H1 (cell line): ENCODE results near the gene MAP7D1. TPM values are rescaled to one million over a fixed set of nuclear protein-coding genes. Genes with fewer than 3 reads are reported as not detected.

Source experiments
- CTCF ChIA-PET: fragments of 300-600 bp; sonication (Branson Sonifier 250); formaldehyde crosslinking; loops from one replicate; lab custom pipeline; 2021; ENCODE audit not compliant: partially characterized antibody; lab: Charles Lee
- POLR2A ChIA-PET: fragments of 300-600 bp; sonication (Branson Sonifier 250); formaldehyde crosslinking; loops from one replicate; lab custom pipeline; 2021; ENCODE audit warnings: inconsistent platforms; ENCODE audit not compliant: partially characterized antibody; lab: Charles Lee
- DNase-seq, 2 experiments: peaks; one replicate each; pipeline versions ENCODE4 v3.0.0 to v3.0.0-alpha.2; 2010 to 2022; ENCODE audit warnings: low spot score in 2 of 2, low read depth in 1 of 2, mixed read lengths in 1 of 2
- FAIRE-seq: peaks from 2 replicates; lab custom pipeline; 2011; peaks lifted over from hg19 to GRCh38; lab: Jason Lieb, UNC
- H2AFZ ChIP-seq: 2 replicates; pipeline ENCODE4 v1.8.1; 2012; ENCODE audit warnings: low read length, inconsistent platforms
- H2AK5ac ChIP-seq: 2 replicates; pipeline ENCODE4 v1.6.1; 2013; ENCODE audit warnings: low read depth, low read length
- H2BK120ac ChIP-seq: replicated peaks from 2 replicates; pipeline ENCODE3; 2013; ENCODE audit warnings: low read depth, low read length, inconsistent platforms
- H2BK12ac ChIP-seq: 2 replicates; pipeline ENCODE4 v1.6.1; 2013; ENCODE audit warnings: low read depth, low read length
- H2BK15ac ChIP-seq: 2 replicates; pipeline ENCODE4 v1.6.1; 2013; ENCODE audit warnings: low read length
- H2BK20ac ChIP-seq: 2 replicates; pipeline ENCODE4 v1.6.1; 2013; ENCODE audit warnings: low read length
- H2BK5ac ChIP-seq: 2 replicates; pipeline ENCODE4 v1.6.1; 2013; ENCODE audit warnings: low read depth, low read length
- H3K14ac ChIP-seq: 2 replicates; pipeline ENCODE4 v1.6.1; 2013; ENCODE audit warnings: inconsistent platforms; ENCODE audit not compliant: insufficient read length
- H3K18ac ChIP-seq: 2 replicates; pipeline ENCODE4 v1.6.1; 2013; ENCODE audit warnings: low read length; ENCODE audit errors: extremely low read depth
- H3K23ac ChIP-seq: 2 replicates; pipeline ENCODE4 v1.6.1; 2013; ENCODE audit warnings: inconsistent platforms; ENCODE audit not compliant: insufficient read length
- H3K23me2 ChIP-seq: 2 replicates; pipeline ENCODE4 v1.6.1; 2013; ENCODE audit warnings: low read depth, low read length
- H3K27ac ChIP-seq: 2 replicates; pipeline ENCODE4 v1.6.1; 2011; ENCODE audit warnings: low read depth, low read length, inconsistent platforms
- H3K27me3 ChIP-seq, 4 experiments: replicated peaks in 1 of 4; 1 replicate in 1 of 4; 2 replicates in 3 of 4; pipeline versions ENCODE4 v1.6.1 to v1.8.1; 2011 to 2013; ENCODE audit warnings: low read length in 3 of 4, mild to moderate bottlenecking in 3 of 4, inconsistent platforms in 2 of 4, mixed read lengths in 2 of 4, moderate library complexity in 1 of 4; ENCODE audit not compliant: control insufficient read depth in 3 of 4, insufficient read depth in 3 of 4; ENCODE audit errors: extremely low read depth in 1 of 4
- H3K36me3 ChIP-seq, 4 experiments: 2 replicates each; pipeline versions ENCODE4 v1.6.1 to v1.8.1; 2011 to 2013; ENCODE audit warnings: mild to moderate bottlenecking in 4 of 4, low read length in 3 of 4, moderate library complexity in 2 of 4, control low read depth in 1 of 4, inconsistent platforms in 1 of 4; ENCODE audit not compliant: insufficient read depth in 4 of 4, control insufficient read depth in 2 of 4
- H3K4ac ChIP-seq: replicated peaks from 2 replicates; pipeline ENCODE3; 2013; ENCODE audit warnings: low read length, low read depth, mixed read lengths, inconsistent platforms; ENCODE audit not compliant: insufficient read length
- H3K4me1 ChIP-seq, 4 experiments: replicated peaks in 1 of 4; 1 replicate in 1 of 4; 2 replicates in 3 of 4; pipeline versions ENCODE4 v1.6.1 to v1.8.1; 2011 to 2013; ENCODE audit warnings: low read length in 3 of 4, inconsistent platforms in 2 of 4, mixed read lengths in 1 of 4; ENCODE audit not compliant: insufficient read depth in 4 of 4, control insufficient read depth in 3 of 4
- H3K4me2 ChIP-seq, 2 experiments: 2 replicates each; pipeline versions ENCODE4 v1.6.1 to v1.8.1; 2011 to 2013; ENCODE audit warnings: low read depth in 2 of 2, low read length in 2 of 2, control low read depth in 1 of 2, inconsistent platforms in 1 of 2, mild to moderate bottlenecking in 1 of 2; ENCODE audit not compliant: insufficient read depth in 1 of 2
- H3K4me3 ChIP-seq, 4 experiments: fragments of 200-600, 300-600 bp in 1 of 4; sonication (generic), shearing (Covaris generic), sonication (Bioruptor Twin) in 1 of 4; 2 replicates each; pipeline versions ENCODE4 v1.5.1 to v1.8.1; 2011 to 2016; ENCODE audit warnings: low read length in 4 of 4, low read depth in 3 of 4, control low read depth in 2 of 4, inconsistent platforms in 2 of 4, mild to moderate bottlenecking in 2 of 4, mixed read lengths in 1 of 4, moderate library complexity in 1 of 4; ENCODE audit not compliant: insufficient read depth in 2 of 4; ENCODE audit errors: extremely low read depth in 1 of 4
- H3K56ac ChIP-seq: replicated peaks from 2 replicates; pipeline ENCODE3; 2013; ENCODE audit warnings: low read depth, mild to moderate bottlenecking, mixed read lengths, low read length, inconsistent platforms; ENCODE audit not compliant: insufficient read length
- H3K79me1 ChIP-seq: 2 replicates; pipeline ENCODE4 v1.6.1; 2013; ENCODE audit warnings: low read depth, low read length, control low read depth
- H3K79me2 ChIP-seq, 2 experiments: 2 replicates each; pipeline versions ENCODE4 v1.6.1 to v1.8.1; 2012 to 2013; ENCODE audit warnings: low read length in 2 of 2, mild to moderate bottlenecking in 2 of 2, inconsistent platforms in 1 of 2; ENCODE audit not compliant: insufficient read depth in 2 of 2, control insufficient read depth in 1 of 2
- H3K9ac ChIP-seq, 4 experiments: replicated peaks in 1 of 4; 1 replicate in 1 of 4; 2 replicates in 3 of 4; pipeline versions ENCODE4 v1.6.1 to v1.8.1; 2011 to 2013; ENCODE audit warnings: low read depth in 3 of 4, low read length in 3 of 4, control low read depth in 2 of 4, mild to moderate bottlenecking in 2 of 4, moderate library complexity in 2 of 4, inconsistent platforms in 1 of 4; ENCODE audit errors: extremely low read depth in 1 of 4
- H3K9me3 ChIP-seq, 2 experiments: 2 replicates each; pipeline versions ENCODE4 v1.6.1 to v1.8.1; 2012 to 2013; ENCODE audit warnings: mild to moderate bottlenecking in 2 of 2, moderate library complexity in 2 of 2, control low read depth in 1 of 2, inconsistent platforms in 1 of 2, low read depth in 1 of 2, low read length in 1 of 2, mixed read lengths in 1 of 2; ENCODE audit not compliant: insufficient read depth in 2 of 2
- H4K20me1 ChIP-seq, 2 experiments: replicated peaks in 1 of 2; 2 replicates each; pipeline versions ENCODE3 to v1.8.1; 2011 to 2013; ENCODE audit warnings: inconsistent platforms in 2 of 2, low read length in 2 of 2, mild to moderate bottlenecking in 1 of 2; ENCODE audit not compliant: insufficient read depth in 2 of 2, control insufficient read depth in 1 of 2
- H4K5ac ChIP-seq: 2 replicates; pipeline ENCODE4 v1.6.1; 2013; ENCODE audit warnings: low read length, low read depth, mixed read lengths, inconsistent platforms; ENCODE audit not compliant: insufficient read length
- H4K8ac ChIP-seq: 2 replicates; pipeline ENCODE4 v1.8.0; 2013; ENCODE audit warnings: mild to moderate bottlenecking, moderate library complexity, low read length, inconsistent platforms; ENCODE audit not compliant: insufficient read depth; ENCODE audit errors: extremely low read depth
- H4K91ac ChIP-seq: replicated peaks from 2 replicates; pipeline ENCODE3; 2013; ENCODE audit warnings: low read length, mixed read lengths, inconsistent platforms; ENCODE audit not compliant: insufficient read length
- EGR1 ChIP-seq: IDR thresholded peaks from 2 replicates; pipeline ENCODE4 v1.6.1; 2011; ENCODE audit warnings: low read depth, low read length, borderline replicate concordance
- SP1 ChIP-seq: IDR thresholded peaks from 2 replicates; pipeline ENCODE4 v1.6.1; 2011; ENCODE audit warnings: low read depth, low read length
- WGBS, 2 experiments: shearing (Covaris generic) in 1 of 2; methylation state at CpG; one replicate each; pipeline versions ENCODE4 v1.1.6 to v1.1.7; 2013 to 2015; ENCODE audit warnings: low lambda C conversion rate in 2 of 2, mixed read lengths in 2 of 2, inconsistent platforms in 1 of 2, low coverage in 1 of 2, missing lambda C conversion rate in 1 of 2; ENCODE audit not compliant: insufficient replicate concordance in 2 of 2, insufficient coverage in 1 of 2, insufficient read length in 1 of 2; ENCODE audit errors: extremely low coverage in 1 of 2, missing lambda C conversion rate in 1 of 2; 5-methylcytosine and 5-hydroxymethylcytosine counted together
- polyA plus RNA-seq, 7 experiments: library from polyadenylated mRNA; depleted of rRNA in 3 of 7; stranded (reverse) in 5 of 7; unstranded in 2 of 7; fragments of >200 nt in 5 of 7; fragments of 200-250 nt in 2 of 7; gene quantifications; 1 replicate in 5 of 7; 2 replicates in 1 of 7; 4 replicates in 1 of 7; pipeline versions ENCODE4 v1.2.1 to v1.2.3, GENCODE V29; 2011 to 2013; ENCODE audit warnings: missing spikeins in 2 of 7, mixed read lengths in 2 of 7
- total RNA-seq: library from RNA; stranded (reverse); fragmentation: NEBNext Ultra II Directional; extraction: Animal tissue kit (Norgen Biotek cat#: 25700); gene quantifications from 2 replicates; pipeline ENCODE4 v1.2.1, GENCODE V29; 2021

Gene MAP7D1
- total and polyA plus RNA-seq, 2 of the 8 experiments (the other 6 are each of a cell fraction or from before 2014, with no cell fraction given), result 18.2 to 52.4 TPM

GRCh38 chr1:36157115-36157903, 1.3 kb downstream of the MAP7D1 start:
- peak overlapping the region; percentile 64 to 96 (median 76) for H3K4me3 ChIP-seq
- peak overlapping the region; percentile 61 for H3K4ac ChIP-seq
- H3K36me3 ChIP-seq, result no peaks in the 10 kb centered on the region
- H2BK120ac ChIP-seq, result no peak overlapping the region
- H3K4me1 ChIP-seq, result peaks cover 0 to 27% (median 16%) of the 10 kb centered on the region in 4 experiments; a peak in 6 of 7 replicates
- peak overlapping the region; percentile 46; the same call in 1 of the 2 replicates for H2BK15ac ChIP-seq
- no peak overlapping the region for H3K23ac ChIP-seq
- no peak overlapping the region for H2AK5ac ChIP-seq
- ChIA-PET POLR2A (interaction anchor here (0.9 to 5.1 kb wide), 14 partner anchors 8 to 229 kb away, joined by 3 to 44 read pairs (median 6); partner anchors contain the start of genes EVA1B, SH3D21, THRAP3 and TRAPPC3), CTCF (interaction anchor here (1.0 to 10.1 kb wide), 5 partner anchors 17 to 129 kb away, joined by 3 to 261 read pairs (median 5); no protein-coding TSS in a partner anchor)
- peaks cover 11% of the 10 kb centered on the region for H3K23me2 ChIP-seq
- no peak for TF ChIP-seq EGR1
- TF ChIP-seq SP1, result peak; percentile 54; the same call in 1 of the 2 replicates
- no peak overlapping the region; a peak in 3 of 7 replicates for H3K9ac ChIP-seq
- H4K20me1 ChIP-seq, result peaks cover 0 to 13% of the 10 kb centered on the region in 2 experiments
- H4K91ac ChIP-seq, result no peak overlapping the region
- peaks cover 17% of the 10 kb centered on the region for H3K79me1 ChIP-seq
- peaks cover 0 to 38% of the 10 kb centered on the region in 2 experiments; a peak in 3 of 4 replicates for H3K79me2 ChIP-seq
- no peak overlapping the region for H3K27ac ChIP-seq
- no peak overlapping the region for H2BK20ac ChIP-seq
- H4K8ac ChIP-seq, result no peak overlapping the region
- H4K5ac ChIP-seq, result no peak overlapping the region
- 24% methylated on average over 6 of the region's 9 CpGs; no CpG with 5 or more reads in 1 of the 2 experiments for WGBS, 2 experiments
- peak overlapping the region; percentile 88 to 96 for H3K4me2 ChIP-seq
- H3K9me3 ChIP-seq, result no peaks in the 10 kb centered on the region
- H2BK5ac ChIP-seq, result no peak overlapping the region; the same call in 1 of the 2 replicates
- peak overlapping the region; percentile 9; the same call in 1 of the 2 replicates for H2BK12ac ChIP-seq
- peak overlapping the region; percentile 32; the same call in 1 of the 2 replicates for H3K18ac ChIP-seq
- H3K56ac ChIP-seq, result no peak overlapping the region
- FAIRE-seq (no peak), DNase-seq (no peak)
- H3K14ac ChIP-seq, result peak overlapping the region; percentile 21
- no peak overlapping the region for H2AFZ ChIP-seq
- peaks cover 11 to 29% (median 25%) of the 10 kb centered on the region in 4 experiments for H3K27me3 ChIP-seq
